HG02763 (cell line): ENCODE data around the gene TECR.
"Not testable (repeated sequence)": the region's sequence is repeated elsewhere in the genome, so short reads cannot be mapped to it uniquely, and the experiment has no call there.

Source experiments
- ATAC-seq: cut with Tn5 transposase; IDR thresholded peaks from one replicate; pipeline ENCODE4 v1.9.1; 2021; ENCODE audit warnings: mild to moderate bottlenecking, moderate library complexity; ENCODE audit not compliant: unreplicated experiment

Gene TECR

DNA sequence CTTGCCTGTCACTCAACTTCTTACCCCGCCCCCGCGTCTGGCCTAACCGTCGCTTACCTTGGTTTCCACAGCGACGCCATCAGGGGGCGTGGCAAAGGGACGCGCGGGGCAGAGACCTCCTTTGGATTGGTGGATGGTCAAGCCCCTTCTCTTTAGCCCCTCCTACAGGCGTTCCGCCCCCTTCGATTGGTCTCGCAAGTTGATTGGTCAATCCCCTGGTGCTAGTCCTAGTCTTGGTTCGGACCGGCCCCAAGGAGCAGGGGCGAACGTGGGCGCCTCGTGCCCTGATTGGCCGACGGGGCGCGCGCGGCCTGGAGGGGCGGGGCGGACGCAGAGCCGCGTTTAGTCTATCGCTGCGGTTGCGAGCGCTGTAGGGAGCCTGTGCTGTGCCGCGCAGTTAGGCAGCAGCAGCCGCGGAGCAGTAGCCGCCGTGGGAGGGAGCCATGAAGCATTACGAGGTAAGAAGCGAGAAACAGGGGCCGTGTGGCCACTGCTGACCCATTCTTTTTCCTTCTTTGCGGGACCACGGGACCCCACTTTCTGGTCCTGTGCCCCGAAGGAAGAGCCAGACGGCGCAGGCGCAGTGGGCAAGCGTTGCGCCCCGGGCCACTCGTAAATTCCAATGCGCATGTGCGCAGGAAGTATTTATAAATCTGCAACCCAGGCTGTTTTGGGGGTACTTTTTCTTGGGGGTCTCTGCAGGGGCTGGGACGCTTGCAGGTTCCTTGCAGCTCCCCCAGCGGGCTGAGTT is at the start of gene TECR:
TECR (plus strand) TSS at position 341 of the 751 bp plus-strand sequence; CDS start at position 444, 103 bp downstream.
- ATAC-seq = peak; percentile 96

GRCh38 chr19:14479975-14480699 is 49.3 kb upstream of the TECR start:
- ATAC-seq = no peak

DNA sequence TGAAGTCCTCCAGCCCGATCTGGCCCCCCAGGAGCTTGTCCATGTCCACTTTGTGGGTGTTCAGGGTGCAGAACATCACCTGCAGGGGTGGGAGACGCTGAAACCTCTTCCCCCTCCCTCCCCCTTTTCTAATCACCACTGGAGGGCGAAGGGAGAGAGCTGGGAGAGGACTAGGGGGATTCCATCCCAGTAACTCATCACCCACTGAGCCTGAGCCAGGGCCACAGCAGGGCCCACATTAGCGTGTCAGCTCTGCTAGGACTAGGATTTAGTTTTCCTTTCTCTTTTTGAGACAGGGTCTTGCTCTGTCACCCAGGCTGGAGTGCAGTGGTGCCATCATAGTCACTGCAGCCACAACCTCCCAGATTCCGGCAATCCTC is 48.7 kb upstream of the TECR start:
- ATAC-seq = no peak

GRCh38 chr19:14482172-14482941 is 47.0 kb upstream of the TECR start:
- no peak for ATAC-seq

- ATAC-seq = no peak
Measured at GRCh38 chr19:14487370-14488125, 41.8 kb upstream of the TECR start.

- ATAC-seq = no peak
Measured at GRCh38 chr19:14492756-14493337, 36.5 kb upstream of the TECR start.

DNA sequence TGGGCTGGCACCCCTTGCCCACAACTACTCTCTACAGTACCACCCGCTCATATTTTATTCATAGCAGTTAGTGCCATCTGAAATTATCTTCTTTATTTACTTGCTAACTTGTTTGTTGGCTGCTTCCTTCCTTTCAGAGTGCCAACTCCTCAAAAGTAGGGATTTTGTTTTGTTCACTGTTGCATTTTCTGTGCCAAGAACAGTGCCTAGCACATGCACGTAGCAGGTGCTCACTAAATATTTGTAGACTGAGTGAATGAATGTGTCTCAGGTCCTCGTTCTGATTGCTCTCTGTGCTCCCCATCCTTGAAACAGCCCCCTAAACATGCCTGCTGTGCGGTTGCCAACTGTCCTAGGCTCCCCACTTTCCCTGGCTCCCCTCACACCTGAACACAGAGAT is 35.0 kb upstream of the TECR start:
- no peak for ATAC-seq

DNA sequence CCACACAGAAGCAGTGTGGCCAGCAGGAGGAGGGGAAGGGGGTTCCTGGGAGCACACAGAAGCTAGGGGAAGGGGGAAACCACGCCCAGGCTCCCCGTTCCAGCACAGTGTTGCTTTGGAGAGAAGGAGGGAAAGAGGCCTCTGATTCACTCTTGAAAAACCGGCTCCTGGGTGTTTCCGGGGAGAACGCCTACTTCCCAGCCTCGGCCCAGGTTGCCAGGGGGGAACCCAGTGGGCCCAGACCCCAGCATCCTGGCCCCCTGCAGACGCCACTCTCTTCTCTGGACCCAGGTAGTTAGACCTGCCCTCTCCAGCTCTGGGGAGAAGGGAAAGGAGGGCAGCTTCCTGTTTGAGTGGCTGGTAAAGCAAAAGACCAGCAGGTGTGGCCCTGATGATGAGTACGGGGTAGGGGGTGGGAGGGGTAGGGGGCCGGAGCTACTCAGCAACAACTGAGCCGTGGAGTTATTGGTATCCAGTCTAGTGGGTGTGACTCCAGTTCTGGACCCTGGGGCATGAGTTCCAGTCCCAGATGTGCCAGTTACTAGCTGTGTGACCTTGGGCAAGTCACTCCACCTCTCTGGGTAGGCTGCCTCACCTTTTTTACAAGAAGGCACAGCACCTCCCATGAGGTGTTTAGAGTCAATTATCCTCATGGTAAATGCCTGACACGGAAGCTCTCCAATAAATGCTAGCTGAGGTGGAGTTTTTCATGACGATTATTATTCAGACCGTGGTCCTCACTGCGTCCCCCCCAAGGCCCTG is 34.3 kb upstream of the TECR start:
- ATAC-seq = no peak

DNA sequence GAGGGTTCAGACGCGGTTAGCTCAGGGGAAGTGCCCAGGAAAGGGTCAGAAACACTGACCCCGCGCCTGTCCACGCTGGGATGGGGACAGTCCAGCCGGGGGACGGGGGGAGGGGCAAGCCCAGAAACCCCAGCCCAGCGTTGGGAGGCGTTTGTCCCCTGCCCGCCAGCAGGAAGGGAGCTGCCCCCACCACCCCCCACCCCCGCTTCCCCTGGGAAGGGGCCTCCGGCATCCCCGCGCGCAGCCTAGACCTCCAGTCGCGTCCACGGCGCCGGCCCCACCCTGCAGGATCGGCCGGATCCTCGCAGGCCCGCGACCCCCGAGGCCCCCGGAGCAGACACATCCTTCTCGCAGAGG is 33.7 kb upstream of the TECR start:
- ATAC-seq = no peak

DNA sequence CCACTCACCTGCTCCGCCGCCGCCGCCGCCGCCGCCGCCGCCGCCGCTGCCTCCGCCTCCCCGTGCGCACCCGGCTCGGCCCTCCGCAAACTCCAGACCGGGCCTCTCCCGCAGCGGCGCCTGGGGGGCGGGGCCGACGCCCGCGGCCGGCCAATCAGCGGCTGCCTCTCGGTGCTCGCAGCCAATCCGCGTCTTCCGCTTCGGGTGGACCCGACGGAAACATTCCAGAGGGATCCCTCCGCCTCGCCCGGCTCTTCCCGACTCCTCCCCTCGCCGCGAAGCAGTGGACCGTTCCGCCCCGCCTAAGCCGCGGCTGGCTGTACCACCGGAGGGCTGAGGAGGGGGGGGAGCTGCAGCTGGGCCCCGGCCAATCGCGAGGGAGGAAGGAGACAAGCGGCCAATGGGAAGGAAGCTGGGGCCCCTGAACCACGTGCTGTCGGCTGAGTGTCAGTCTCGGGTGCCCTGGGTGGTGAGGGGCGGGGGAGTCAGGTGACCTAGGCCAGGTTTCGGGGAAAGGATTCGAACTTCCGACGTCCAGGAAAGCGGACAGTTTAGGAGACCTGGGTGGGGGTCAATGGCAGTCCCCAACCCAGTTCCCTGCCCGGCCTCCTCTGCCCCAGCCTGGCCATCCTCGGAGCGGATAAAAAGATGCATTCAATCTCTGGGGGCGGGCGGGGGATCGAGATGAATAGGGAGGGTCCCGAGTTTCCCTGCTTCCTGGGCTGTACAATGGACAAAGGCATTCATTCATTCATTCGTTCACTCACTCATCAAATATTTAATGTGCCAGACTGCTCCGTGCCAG is 33.2 kb upstream of the TECR start, which contains the start of gene GIPC1:
GIPC1 (minus strand) TSS at position 99 of the 805 bp plus-strand sequence. CDS start 13,151 bp downstream, outside the sequence.
- peak; percentile 81 for ATAC-seq

- ATAC-seq = no peak
Measured at GRCh38 chr19:14496834-14497227, 32.6 kb upstream of the TECR start.

- no peak for ATAC-seq
Measured at GRCh38 chr19:14497228-14497921, 32.0 kb upstream of the TECR start.

GRCh38 chr19:14502334-14503092 is 26.9 kb upstream of the TECR start:
- ATAC-seq = no peak

- no peak for ATAC-seq
Measured at GRCh38 chr19:14503285-14503684, 26.1 kb upstream of the TECR start.

DNA sequence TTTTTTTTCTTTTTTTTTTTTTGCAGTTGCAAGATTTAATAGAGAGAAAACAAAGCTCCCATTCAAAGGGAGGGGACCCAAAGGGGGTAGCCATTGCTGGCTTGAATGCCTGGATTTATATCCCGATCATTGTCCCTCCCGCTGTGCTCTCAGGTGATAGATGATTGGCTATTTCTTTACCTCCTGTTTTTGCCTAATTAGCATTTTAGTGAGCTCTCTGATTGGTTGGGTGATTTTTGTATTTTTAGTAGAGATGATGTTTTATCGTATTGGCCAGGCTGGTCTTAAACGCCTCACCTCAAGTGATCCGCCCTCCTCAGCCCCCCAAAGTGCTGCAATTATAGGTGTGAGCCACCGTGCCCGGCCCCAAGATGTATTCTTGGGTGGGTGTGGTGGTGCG is 24.8 kb upstream of the TECR start:
- not testable (repeated sequence) for ATAC-seq

- ATAC-seq = no peak
Measured at GRCh38 chr19:14505488-14506239, 23.7 kb upstream of the TECR start.
